Caco-2 (cell line): ENCODE measurements around the gene SRPK3. TPM values are rescaled to one million over a fixed set of nuclear protein-coding genes. Genes with fewer than 3 reads are reported as not detected.

ENCODE experiments used
- BruUV-seq: library from RNA; stranded (reverse); fragments of 400-500 nt; replicated peaks from 2 replicates; lab custom pipeline; 2021; lab: Mats Ljungman, UMichigan
- CTCF ChIA-PET: fragments of 300-600 bp; sonication (Branson Sonifier 250); formaldehyde crosslinking; loops from one replicate; lab custom pipeline; 2022; ENCODE audit warnings: antibody characterized with exemption; lab: Charles Lee
- POLR2A ChIA-PET: fragments of 300-600 bp; sonication (Branson Sonifier 250); formaldehyde crosslinking; loops from one replicate; lab custom pipeline; 2022; ENCODE audit warnings: antibody characterized with exemption; lab: Charles Lee
- DNase-seq, 2 experiments: peaks; one replicate each; pipeline versions ENCODE4 v3.0.0 to v3.0.0-alpha.2; 2020 to 2022
- H3K27me3 ChIP-seq: replicated peaks from 2 replicates; pipeline ENCODE4 v1.6.0; 2011; ENCODE audit warnings: low read length; ENCODE audit not compliant: control insufficient read depth, insufficient read depth
- H3K36me3 ChIP-seq: 2 replicates; pipeline ENCODE4 v1.5.1; 2011; ENCODE audit warnings: low read length; ENCODE audit not compliant: control insufficient read depth, insufficient read depth
- H3K4me1 ChIP-seq: fragments of 250-450 bp; sonication (Bioruptor Pico); 2 replicates; pipeline ENCODE4 v1.5.1; 2020; ENCODE audit warnings: mild to moderate bottlenecking
- H3K4me3 ChIP-seq: 2 replicates; pipeline ENCODE4 v1.5.1; 2011; ENCODE audit warnings: low read depth, mild to moderate bottlenecking, control low read depth, low read length
- H3K9me3 ChIP-seq: fragments of 250-450 bp; sonication (Bioruptor Pico); 2 replicates; pipeline ENCODE4 v1.5.1; 2020; ENCODE audit warnings: mild to moderate bottlenecking, moderate library complexity
- H3K27ac Mint-ChIP-seq: one replicate; pipeline ENCODE4 v1.8.0; 2022; ENCODE audit warnings: mixed read lengths; ENCODE audit not compliant: unreplicated experiment
- H3K27me3 Mint-ChIP-seq: one replicate; pipeline ENCODE4 v1.8.0; 2022; ENCODE audit warnings: mixed read lengths; ENCODE audit not compliant: insufficient read depth, unreplicated experiment
- H3K36me3 Mint-ChIP-seq: one replicate; pipeline ENCODE4 v1.8.0; 2022; ENCODE audit warnings: mild to moderate bottlenecking, mixed read lengths; ENCODE audit not compliant: insufficient read depth, unreplicated experiment
- H3K4me1 Mint-ChIP-seq: one replicate; pipeline ENCODE4 v1.8.0; 2022; ENCODE audit warnings: low read depth, mixed read lengths; ENCODE audit not compliant: unreplicated experiment
- H3K4me3 Mint-ChIP-seq: one replicate; pipeline ENCODE4 v1.8.0; 2022; ENCODE audit warnings: mild to moderate bottlenecking, moderate library complexity, mixed read lengths; ENCODE audit not compliant: unreplicated experiment
- H3K9me3 Mint-ChIP-seq: one replicate; pipeline ENCODE4 v1.8.0; 2022; ENCODE audit warnings: mixed read lengths; ENCODE audit not compliant: unreplicated experiment
- intact Hi-C: fragments of 100-400 bp; cut with micrococcal nuclease; formaldehyde crosslinking; loops from one replicate; pipeline ENCODE4 v1.10.0; 2022; ENCODE audit not compliant: unreplicated experiment
- total RNA-seq: library from RNA; stranded (reverse); gene quantifications from 2 replicates; pipeline ENCODE4 v1.2.3, GENCODE V29; 2022
- TF ChIP-seq, protein P1 (sequence below), 2 experiments: fragments of 200-600 bp in 1 of 2; IDR thresholded peaks; 1 replicate in 1 of 2; 2 replicates in 1 of 2; pipeline versions ENCODE4 v1.5.1 to v1.8.0; 2011 to 2022; ENCODE audit warnings: antibody characterized with exemption in 1 of 2, control low read depth in 1 of 2, inconsistent platforms in 1 of 2, low read depth in 1 of 2, low read length in 1 of 2, mild to moderate bottlenecking in 1 of 2, moderate library complexity in 1 of 2; ENCODE audit not compliant: insufficient read depth in 1 of 2, severe bottlenecking in 1 of 2, unreplicated experiment in 1 of 2

The SRPK3 gene
- total RNA-seq, 1 experiment from 2014 or later = not detected

DNA sequence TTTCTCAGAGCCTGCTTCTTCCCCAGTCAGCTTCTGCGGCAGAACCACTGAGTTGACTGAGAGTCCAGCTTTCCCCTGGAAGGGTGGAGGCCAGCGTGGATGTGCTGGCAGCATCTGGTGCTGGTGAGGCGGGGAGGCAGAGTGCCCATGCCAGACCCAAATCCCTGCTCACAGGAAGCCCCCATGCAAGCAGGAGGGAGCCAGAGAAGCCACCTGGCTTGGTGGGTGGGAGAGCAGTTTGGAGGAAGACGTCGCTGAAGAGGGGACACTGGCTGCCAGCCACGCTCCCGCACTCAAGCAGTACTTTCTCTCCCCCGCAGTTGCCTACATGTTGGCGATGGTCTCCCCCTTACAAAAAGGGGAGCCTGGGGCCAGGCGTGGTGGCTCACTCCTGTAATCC is 43.5 kb downstream of the SRPK3 start:
- TF ChIP-seq, protein P1, sequence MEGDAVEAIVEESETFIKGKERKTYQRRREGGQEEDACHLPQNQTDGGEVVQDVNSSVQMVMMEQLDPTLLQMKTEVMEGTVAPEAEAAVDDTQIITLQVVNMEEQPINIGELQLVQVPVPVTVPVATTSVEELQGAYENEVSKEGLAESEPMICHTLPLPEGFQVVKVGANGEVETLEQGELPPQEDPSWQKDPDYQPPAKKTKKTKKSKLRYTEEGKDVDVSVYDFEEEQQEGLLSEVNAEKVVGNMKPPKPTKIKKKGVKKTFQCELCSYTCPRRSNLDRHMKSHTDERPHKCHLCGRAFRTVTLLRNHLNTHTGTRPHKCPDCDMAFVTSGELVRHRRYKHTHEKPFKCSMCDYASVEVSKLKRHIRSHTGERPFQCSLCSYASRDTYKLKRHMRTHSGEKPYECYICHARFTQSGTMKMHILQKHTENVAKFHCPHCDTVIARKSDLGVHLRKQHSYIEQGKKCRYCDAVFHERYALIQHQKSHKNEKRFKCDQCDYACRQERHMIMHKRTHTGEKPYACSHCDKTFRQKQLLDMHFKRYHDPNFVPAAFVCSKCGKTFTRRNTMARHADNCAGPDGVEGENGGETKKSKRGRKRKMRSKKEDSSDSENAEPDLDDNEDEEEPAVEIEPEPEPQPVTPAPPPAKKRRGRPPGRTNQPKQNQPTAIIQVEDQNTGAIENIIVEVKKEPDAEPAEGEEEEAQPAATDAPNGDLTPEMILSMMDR (IDR thresholded peaks at IDR 0.05; ENCODE audit: insufficient read depth in 1 of 2, low read depth in 1 of 2, low read length in 1 of 2, severe bottlenecking in 1 of 2, unreplicated experiment in 1 of 2) = no peak
- no peak for DNase-seq
- Histone ChIP-seq H3K9me3 (no peaks in the 10 kb centered on the region), H3K36me3 (no peaks in the 10 kb centered on the region), H3K4me1 (no peaks in the 10 kb centered on the region), H3K27me3 (no peaks in the 10 kb centered on the region), H3K4me3 (no peak overlapping the region)
- ChIA-PET POLR2A (no interaction called here), CTCF (no interaction called here)
- intact Hi-C loops = no loop called here
- BruUV-seq = no TSS peak
- Mint-ChIP-seq H3K27me3 (no peaks in the 10 kb centered on the region), H3K36me3 (no peaks in the 10 kb centered on the region), H3K4me3 (no peak overlapping the region), H3K4me1 (no peaks in the 10 kb centered on the region), H3K9me3 (no peaks in the 10 kb centered on the region), H3K27ac (no peak overlapping the region)

DNA sequence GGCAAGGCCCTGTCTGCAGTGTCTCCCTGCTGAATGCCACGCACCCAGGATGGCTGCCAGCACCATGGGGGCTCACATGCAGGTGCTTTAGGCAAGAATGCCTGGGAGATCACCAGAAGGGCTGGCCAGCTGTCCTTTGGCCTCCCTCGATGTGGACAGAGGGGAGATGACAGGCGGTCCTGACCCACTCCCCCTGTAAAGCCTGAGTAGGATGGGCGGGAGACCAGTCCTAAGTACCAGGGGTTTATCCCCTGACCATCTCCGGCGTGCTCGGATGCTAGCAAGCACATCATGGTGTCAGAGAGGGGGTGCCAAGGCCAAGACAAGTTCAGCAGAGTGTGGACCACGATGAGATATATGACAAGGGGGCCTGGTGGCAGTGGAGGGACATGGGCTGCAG is 44.2 kb downstream of the SRPK3 start:
- H3K27me3 ChIP-seq = no peaks in the 10 kb centered on the region
- no peaks in the 10 kb centered on the region for H3K27me3 Mint-ChIP-seq
- no peaks in the 10 kb centered on the region for H3K4me1 Mint-ChIP-seq
- no peaks in the 10 kb centered on the region for H3K4me1 ChIP-seq
- H3K36me3 Mint-ChIP-seq = no peaks in the 10 kb centered on the region
- H3K9me3 ChIP-seq = no peaks in the 10 kb centered on the region
- intact Hi-C loops = no loop called here
- CTCF ChIA-PET = no interaction called here
- H3K4me3 Mint-ChIP-seq = no peak overlapping the region
- TF ChIP-seq, protein P1 (IDR thresholded peaks at IDR 0.05; ENCODE audit: insufficient read depth in 1 of 2, low read depth in 1 of 2, low read length in 1 of 2, severe bottlenecking in 1 of 2, unreplicated experiment in 1 of 2) = no peak
- no peak overlapping the region for H3K27ac Mint-ChIP-seq
- no peak overlapping the region for H3K4me3 ChIP-seq
- no peaks in the 10 kb centered on the region for H3K36me3 ChIP-seq
- POLR2A ChIA-PET = no interaction called here
- no peaks in the 10 kb centered on the region for H3K9me3 Mint-ChIP-seq
- no TSS peak for BruUV-seq
- no peak for DNase-seq

DNA sequence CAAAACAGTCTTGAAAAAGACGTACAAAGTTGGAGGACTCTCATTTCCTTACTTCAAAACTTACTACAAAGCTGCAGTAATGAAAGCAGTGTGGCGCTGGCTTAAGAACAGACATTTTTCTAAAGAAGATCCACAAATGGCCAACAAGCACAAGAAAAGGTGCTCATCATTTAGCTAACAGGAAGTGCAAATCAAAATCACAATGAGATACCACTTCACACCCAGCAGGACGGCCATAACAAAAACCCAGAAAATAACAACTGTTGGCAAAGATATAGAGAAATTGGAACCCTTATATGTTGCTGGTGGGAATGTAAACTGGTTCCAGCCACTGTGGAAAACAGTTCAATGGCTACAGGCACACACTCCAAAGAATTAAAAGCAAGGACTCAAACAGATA is 46.2 kb downstream of the SRPK3 start:
- intact Hi-C loops = no loop called here
- Mint-ChIP-seq H3K27me3 (no peaks in the 10 kb centered on the region), H3K4me1 (no peaks in the 10 kb centered on the region), H3K9me3 (no peaks in the 10 kb centered on the region), H3K36me3 (no peaks in the 10 kb centered on the region), H3K4me3 (no peak overlapping the region), H3K27ac (no peak overlapping the region)
- TF ChIP-seq, protein P1 (IDR thresholded peaks at IDR 0.05; ENCODE audit: insufficient read depth in 1 of 2, low read depth in 1 of 2, low read length in 1 of 2, severe bottlenecking in 1 of 2, unreplicated experiment in 1 of 2) = no peak
- no peaks in the 10 kb centered on the region; the same call in 1 of the 2 replicates for H3K27me3 ChIP-seq
- H3K9me3 ChIP-seq = no peaks in the 10 kb centered on the region
- no peaks in the 10 kb centered on the region for H3K36me3 ChIP-seq
- no TSS peak for BruUV-seq
- DNase-seq = no peak
- no peaks in the 10 kb centered on the region for H3K4me1 ChIP-seq
- CTCF ChIA-PET = no interaction called here
- POLR2A ChIA-PET = no interaction called here
- no peak overlapping the region for H3K4me3 ChIP-seq
